GM10847 (cell line): ENCODE data around the gene SNX10.

ENCODE experiments used
- POLR2A ChIP-seq: IDR thresholded peaks from 2 replicates; pipeline ENCODE4 v1.6.1; 2011; ENCODE audit not compliant: insufficient read length; ENCODE audit errors: extremely low read depth

The SNX10 gene

DNA sequence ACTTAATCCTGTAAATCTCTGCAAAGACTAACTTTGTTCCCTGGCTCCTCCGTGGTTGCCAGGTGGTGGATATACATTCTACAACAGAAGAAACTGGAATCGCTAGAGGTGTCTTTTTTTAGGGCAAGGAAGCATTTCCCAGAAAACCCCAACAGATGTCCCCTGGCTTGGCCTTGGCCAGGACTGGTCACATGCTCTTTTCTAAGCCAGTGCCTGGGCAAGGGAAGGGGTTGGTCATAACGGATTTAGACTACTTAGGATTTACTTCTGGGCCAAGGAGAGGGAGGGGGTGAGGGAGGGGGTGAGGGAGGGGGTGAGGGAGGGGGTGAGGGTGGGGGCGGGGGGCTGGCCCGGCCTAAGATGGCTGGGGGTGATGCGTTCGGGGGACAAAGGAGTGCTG, 105.7 kb downstream of the SNX10 start:
- TF ChIP-seq POLR2A: no peak

DNA sequence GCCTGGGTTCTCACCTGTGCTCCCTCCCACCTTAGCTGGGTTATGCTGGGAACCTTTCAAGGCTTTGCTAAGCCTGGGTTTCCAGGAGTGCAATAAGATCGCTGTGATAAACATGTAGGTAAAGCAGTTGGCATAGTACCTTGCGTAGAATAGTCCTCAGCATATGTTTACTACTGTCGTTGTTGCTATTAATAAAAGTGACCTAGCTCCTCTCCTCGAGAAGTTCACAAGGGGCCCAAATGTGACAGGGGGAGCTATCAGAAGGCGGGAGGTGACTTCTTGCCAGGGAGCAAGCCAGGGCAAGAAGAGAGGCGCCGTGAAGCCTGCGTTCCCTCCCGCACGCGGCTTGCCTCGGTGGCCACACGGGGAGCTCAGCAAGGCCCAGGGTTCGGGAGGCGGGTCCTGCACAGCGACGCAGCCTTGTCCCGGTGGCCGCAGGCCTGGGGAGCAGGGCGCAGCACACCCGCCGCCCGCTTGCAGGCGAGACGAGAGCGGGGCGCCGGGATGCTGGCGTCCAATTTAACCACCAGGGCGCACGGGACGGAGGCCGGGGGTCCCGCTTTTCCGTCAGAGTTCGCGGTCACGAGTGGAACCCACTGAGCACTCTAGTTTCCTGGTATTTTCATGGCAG, 106.2 kb downstream of the SNX10 start:
- TF ChIP-seq POLR2A: no peak

DNA sequence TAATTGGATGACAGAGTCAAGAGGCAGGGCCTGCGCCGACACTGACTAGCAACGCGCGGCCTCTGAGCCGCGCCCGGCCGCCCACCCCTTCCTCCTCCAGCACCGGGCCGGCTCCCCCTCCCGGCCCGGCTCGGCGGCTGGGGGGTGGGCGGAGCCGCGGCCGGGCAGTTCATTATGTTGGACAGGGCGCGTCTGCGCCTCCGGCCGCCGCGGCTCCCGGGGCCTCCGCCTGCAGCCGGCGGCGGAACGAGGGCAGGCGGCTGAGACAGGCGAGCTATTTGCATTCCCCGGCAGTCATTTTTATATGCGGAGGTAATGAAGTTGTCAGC, 106.7 kb downstream of the SNX10 start:
- no peak for TF ChIP-seq POLR2A

DNA sequence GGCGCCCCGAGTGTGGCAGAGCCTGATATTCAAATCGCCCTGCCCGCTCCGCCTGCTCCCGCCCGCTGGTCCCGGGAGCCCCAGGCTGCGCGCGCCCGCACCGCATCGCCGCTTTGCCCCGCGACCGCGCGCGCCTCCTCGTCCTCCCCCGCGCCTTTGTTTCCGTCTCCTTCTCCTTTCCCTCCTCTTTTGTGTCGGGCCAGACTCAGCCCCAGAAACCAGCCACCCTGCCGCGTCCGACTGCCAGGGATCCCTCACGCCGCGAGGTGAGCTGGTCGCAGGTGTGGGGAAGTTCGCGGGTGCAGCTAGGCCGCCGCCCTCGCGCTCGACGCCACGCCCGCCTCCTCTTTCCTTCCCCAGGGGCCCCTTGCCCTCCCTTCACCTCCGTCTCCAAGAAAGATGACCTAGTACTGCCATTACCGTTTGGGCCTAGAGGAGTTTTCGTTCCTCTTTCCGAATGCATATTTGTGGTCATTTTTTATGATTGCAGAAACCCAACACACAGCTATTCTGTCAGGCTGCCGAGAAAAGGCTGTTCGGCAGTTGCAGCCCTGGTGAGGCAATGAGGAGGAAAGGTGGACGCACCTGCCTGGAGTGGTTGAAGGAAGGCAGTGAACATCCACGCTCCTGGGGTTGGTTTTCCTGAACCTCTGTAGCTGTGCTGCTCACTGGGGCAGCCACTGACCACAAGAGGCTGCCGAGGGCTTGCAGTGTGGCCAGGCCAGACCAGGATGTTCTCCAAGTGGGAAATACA, 107.3 kb downstream of the SNX10 start:
- no peak for TF ChIP-seq POLR2A

DNA sequence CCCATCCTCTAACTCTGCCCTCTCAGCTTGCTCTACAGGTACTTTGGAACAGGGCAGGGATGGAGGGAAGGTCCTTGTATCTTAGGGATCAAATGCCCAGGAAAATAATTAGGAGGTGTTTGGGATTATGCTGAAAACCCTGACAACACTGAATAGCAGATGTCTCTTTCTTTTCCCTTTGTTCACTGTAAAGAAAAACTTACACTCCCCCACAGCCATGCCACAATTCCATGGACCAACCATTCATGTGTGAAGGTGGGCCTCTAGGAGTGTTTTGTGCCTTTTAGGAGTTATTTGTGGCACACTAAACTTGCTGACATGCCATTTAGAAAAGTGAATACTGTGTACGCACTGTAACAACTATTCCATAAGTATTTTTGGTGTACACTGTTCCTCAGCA, 108.1 kb downstream of the SNX10 start:
- no peak for TF ChIP-seq POLR2A

DNA sequence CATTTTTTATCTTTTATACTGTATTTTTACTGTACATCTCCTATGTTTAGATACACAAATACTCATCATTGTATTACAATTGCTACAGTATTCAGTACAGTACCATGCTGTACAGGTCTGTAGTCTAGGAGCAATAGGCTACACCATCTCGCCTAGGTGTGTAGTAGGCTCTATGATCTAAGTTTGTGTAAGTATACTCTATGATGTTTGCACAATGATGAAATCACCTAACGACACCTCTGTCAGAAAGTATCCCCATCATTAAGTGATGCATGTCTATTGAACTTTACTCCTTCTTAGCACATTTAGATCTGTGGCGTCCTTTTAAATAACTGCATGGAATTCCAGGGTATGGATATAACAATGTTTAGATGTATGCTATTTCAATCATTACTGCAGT, 112.0 kb downstream of the SNX10 start:
- TF ChIP-seq POLR2A: no peak

DNA sequence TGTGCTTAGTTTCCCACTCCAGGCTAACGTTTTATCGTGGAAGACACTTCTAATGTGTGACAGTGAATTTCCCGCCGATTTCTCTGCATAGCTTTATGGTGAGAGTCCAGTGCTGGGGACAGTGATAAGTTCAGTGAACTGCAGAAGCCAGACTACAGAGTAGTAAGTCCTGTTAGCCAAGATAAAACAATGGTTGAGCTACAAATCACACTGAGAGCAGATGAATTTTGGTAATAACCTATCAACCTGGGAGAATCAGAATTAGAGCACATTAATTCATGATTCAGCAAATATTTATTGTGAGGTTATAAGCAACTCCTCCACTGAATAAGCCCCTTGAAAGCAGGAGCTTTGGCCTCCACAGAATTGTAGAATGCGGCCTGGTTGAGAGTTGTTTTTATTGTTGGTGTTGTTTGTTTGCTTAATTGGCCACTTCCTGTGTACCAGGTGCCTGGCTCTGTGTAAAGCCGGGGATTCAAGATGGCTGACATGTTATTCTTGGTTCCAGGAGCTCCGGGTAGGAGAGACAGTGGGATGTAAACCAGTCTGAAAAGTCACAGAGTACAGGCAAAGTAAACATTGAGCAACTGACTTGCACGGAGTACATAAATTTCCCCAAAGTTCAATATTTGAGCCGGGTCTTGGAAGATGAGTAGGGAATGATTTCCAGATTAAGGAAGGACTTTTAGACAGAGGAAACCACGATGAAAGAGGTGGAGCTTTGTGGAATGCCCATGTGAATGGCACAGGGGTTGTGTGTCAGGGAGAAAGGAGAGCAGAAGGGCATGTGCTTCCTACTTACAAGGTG, 112.7 kb downstream of the SNX10 start:
- no peak for TF ChIP-seq POLR2A

DNA sequence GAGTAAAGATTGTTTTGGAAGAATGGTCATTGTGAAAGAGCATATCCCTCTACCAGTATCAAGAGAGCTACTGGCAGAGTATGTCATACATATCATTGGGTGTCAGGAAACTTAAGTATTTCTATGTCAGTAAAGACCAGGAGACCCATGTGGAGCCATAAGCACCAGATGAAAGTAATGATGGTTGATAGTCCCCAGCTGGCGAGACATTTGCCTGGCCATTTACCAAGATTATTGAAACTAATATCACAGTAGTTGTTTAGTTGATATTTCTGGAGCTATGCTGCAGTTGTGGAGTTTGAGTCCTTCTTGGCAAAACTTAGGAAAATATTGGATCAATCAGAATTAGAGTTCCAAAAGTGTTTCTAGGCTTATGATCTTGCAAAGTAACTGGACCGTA, 114.8 kb downstream of the SNX10 start:
- no peak for TF ChIP-seq POLR2A

DNA sequence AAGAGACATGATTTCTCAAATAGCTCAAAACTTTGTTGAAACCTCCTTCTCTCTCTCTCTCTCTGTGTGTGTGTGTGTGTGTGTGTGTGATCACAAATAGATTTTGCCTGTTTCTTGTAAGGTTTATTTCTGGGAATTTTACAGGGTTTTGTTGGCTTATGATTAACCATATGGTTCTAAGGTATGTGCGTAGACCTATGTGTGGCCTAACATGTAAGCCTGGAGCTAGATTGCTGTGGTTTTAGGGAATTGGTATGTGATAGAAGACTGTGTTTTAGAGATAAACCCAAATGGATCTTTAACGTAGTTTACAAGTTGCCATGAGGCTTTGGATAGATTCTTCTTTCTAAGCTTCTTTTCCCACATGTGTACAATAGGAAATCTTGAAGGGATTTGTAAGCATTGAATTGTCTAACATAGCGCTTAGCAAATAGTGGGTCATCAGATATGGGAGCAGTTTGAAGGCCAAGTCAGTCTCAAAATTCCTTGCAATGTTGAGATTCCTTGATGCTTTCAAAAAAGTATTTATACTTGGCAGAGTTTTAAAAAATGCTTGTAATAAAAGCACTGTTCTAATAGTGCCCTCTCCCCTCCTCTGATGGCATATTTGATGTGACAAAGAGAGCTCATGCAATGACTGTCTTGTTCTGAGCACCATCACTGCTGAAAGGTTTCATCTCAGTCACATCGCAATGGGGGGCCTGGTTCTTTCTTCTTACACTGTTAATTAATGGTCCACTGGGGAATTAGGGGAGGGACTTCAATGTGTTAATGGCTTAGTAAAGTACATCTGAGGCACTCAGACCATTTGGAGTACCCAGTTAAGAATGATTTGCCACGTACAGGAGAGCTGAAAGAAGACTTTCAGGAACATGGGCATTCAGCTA, 118.2 kb downstream of the SNX10 start:
- no peak for TF ChIP-seq POLR2A

DNA sequence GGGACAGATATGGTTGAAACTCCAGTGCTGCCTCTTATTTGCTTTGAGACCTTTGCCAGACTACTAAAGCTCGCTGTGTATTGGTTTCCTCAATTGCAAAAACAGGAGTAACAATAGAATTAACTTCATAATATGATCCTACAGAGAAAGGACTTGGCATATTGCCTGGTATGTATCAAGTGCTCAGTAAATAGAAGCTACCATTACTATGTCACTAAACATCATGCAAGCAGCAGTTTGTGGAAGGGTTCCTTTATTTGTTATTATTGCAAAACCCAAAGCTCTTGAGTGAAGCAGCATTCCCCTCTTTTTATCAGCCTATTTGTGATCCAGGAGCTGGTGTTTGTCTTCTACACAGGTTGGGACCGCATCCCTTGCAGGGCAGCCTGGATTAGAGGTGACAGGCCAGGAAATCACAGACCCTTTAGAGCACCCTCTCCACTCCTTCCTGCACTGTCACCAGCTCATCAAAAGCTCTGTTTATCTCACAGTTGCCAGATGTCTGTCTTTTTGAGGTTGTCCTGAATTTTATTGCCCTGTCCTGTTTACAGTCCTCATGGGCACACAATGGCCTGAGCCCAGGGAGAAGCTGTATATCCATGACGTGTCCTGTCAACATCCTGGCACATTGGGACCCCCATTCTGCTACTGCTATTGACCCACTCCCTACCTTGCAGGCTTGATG, 121.5 kb downstream of the SNX10 start:
- no peak for TF ChIP-seq POLR2A

DNA sequence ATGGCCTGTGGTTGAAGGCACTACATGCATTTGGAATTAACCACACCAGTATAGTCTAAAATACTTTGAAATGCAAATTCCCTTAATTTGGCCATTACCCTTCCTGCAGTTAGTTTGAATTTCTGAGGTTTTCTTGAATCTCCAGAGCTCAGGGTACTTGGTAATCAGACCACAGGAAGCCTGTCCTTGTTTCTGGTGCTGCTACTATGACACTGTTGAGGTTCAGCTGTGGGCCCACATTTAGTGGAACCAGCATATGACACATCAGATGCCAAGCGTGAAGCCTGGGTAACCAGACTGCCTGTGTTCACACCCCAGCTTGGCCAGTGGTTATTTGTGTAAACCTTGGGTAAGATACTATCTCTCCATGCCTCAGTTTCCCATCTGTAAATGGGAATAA, 124.3 kb downstream of the SNX10 start:
- TF ChIP-seq POLR2A: no peak

DNA sequence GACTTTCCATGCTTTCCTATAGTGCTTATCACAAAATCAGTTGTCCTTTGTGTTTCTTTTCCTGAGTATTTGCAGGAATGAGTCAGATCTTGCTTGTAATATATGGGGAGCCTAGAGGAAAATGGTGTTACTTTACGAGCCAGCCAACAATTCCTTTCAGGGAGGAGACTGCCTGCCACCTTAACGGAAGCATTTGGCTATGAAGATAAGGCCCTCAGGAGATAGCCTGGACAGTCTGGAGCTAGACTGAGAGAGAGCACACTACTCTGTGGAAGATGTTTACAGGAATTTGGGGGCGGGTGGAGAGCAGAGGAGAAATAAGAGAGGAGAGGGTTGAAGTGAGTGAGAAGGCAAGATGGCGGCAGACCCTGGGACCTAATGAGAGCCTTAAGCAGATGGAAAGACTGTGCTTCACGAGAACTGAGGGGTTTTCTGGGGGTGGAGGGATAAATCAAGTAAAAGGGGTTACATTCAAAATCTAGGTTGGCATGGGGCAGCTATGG, 126.3 kb downstream of the SNX10 start:
- TF ChIP-seq POLR2A: no peak

DNA sequence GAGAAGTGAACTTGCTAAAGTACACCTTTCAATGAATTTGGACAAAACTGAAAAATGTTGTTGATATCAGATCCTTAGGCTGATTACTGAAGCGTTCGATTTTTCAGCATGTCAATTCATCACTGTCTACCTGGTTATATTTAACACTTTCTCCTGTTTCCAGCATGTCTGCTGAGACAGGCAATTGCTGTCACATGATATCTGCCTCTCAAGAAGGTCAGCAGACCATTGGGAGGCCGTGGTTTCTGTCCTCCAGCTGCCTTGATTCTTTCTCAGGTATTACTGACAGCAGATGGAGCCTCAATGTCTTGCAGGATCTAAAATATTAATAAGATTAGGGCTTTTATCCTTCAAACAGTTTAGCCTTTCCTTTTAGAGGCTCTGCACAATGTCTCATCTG, 127.5 kb downstream of the SNX10 start:
- no peak for TF ChIP-seq POLR2A

DNA sequence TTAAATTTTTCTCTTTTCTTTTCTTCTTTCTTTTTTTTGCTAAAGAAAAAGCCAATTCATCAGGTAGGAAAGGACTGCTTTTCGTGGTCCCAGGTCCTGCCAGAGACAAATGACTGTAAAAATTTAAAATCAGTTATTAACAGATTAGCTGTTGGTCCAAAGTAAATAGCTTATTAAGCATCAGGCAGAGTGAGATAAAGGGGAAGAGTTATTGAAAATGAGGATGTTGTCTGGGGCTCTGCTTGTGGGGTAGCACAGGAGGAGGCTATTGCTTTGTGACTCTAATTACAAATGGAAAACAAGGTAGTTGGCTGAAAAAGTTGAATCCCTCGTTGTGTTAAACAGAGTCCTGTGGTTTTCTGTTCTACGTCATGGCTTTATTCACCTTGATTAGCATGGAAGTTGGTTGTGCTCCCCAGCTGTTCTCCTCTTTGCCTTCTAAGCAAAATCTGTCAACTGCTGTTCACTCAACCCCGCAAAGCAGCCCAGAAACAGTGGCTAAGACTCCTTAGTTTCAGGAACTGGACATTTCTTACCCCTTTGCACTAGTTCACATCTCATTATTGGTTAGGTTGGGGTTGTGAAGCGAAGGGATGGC, 128.9 kb downstream of the SNX10 start:
- TF ChIP-seq POLR2A: no peak

DNA sequence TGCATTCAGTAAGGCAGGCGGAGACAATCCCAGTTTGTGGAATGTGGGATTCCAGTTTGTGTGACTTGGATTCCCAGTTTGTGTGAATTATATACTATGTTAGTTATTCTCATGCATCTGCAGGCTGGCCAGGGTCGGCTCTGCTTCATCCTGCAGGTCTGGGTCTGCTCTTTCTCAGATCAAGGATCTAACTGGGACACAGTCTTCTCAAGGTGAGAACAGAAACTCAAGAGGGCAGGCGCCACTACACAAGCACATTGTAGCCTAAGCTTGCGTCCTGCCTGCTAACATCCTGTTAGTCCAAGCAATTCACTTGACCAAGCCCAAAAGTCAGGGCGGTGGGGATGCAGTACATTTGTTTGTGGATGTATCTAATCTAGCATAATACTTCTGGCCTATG, 131.1 kb downstream of the SNX10 start:
- no peak for TF ChIP-seq POLR2A

DNA sequence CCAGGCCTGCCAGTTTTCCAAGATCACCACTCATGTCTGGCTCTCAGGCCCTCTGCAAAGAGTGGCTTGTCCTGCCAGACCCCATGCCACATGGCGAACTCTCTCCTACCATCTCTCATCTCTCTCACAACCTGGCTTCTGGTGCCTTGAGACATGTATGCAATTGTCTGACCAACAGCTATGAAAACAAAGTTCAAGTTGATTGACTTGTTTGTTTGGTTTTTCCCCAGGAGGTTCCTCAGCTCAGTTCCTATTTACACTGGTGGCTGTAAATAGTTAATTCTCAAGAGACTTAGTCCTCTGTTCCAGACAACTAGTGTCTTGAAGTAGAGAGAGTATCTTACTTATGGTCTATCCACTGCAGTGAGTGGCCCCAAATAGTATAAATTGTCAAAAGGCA, 131.8 kb downstream of the SNX10 start:
- TF ChIP-seq POLR2A: no peak
